Heart right ventricle (tissue), 16 donors: ENCODE measurements around the gene MTHFSD. TPM values are rescaled to one million over a fixed set of nuclear protein-coding genes. Genes with fewer than 3 reads are reported as not detected.

Source experiments
- ATAC-seq, 8 donors: fragments of 200-7000 bp; cut with Tn5 transposase; one replicate each; pipeline ENCODE4 v1.9.1; 2020; ENCODE audit warnings: mild to moderate bottlenecking in 8 of 8, moderate library complexity in 8 of 8, moderate number of reproducible peaks in 1 of 8
- DNase-seq, 2 donors: peaks; one replicate each; pipeline ENCODE4 v3.0.0-alpha.2; 2020
- H3K27ac ChIP-seq, 10 donors: fragments of 200-600 bp; sonication (generic) in 2 of 10; one replicate each; pipeline versions ENCODE4 v1.5.0 to v1.8.0; 2020 to 2022; ENCODE audit warnings: mild to moderate bottlenecking in 3 of 10
- H3K27me3 ChIP-seq, 7 donors: fragments of 200-600 bp; one replicate each; pipeline ENCODE4 v1.8.0; 2021 to 2022; ENCODE audit warnings: mild to moderate bottlenecking in 2 of 7
- H3K36me3 ChIP-seq, 9 donors: fragments of 200-600 bp; sonication (generic) in 1 of 9; one replicate each; pipeline versions ENCODE4 v1.5.0 to v1.8.0; 2020 to 2022; ENCODE audit warnings: mild to moderate bottlenecking in 2 of 9
- H3K4me1 ChIP-seq, 9 donors: fragments of 200-600 bp; sonication (generic) in 1 of 9; one replicate each; pipeline versions ENCODE4 v1.5.0 to v1.8.0; 2020 to 2022; ENCODE audit warnings: mild to moderate bottlenecking in 4 of 9
- H3K4me3 ChIP-seq, 10 donors: fragments of 200-600 bp; sonication (generic) in 2 of 10; one replicate each; pipeline versions ENCODE4 v1.5.0 to v1.8.0; 2020 to 2022; ENCODE audit warnings: mild to moderate bottlenecking in 7 of 10, moderate library complexity in 2 of 10
- H3K9me3 ChIP-seq, 11 donors: fragments of 200-600 bp in 10 of 11; sonication (generic) in 2 of 11; one replicate each; pipeline versions ENCODE4 v1.5.0 to v1.8.0; 2013 to 2022; ENCODE audit warnings: mild to moderate bottlenecking in 2 of 11, control low read depth in 1 of 11, moderate library complexity in 1 of 11
- CTCF ChIP-seq, 9 donors: fragments of 200-600 bp; sonication (generic) in 2 of 9; IDR thresholded peaks; one replicate each; pipeline versions ENCODE4 v1.5.0 to v1.8.0; 2021 to 2022; ENCODE audit warnings: antibody characterized with exemption in 9 of 9, mild to moderate bottlenecking in 5 of 9, moderate library complexity in 1 of 9
- WGBS, 2 donors: extraction: QIAGEN DNeasy Blood & Tissue Kit; methylation state at CpG; one replicate each; pipeline ENCODE4 v1.1.7; 2013; ENCODE audit warnings: inconsistent platforms in 1 of 2; 5-methylcytosine and 5-hydroxymethylcytosine counted together
- intact Hi-C, 10 donors: fragments of 100-400 bp; cut with DNase I; formaldehyde crosslinking; loops; one replicate each; pipeline versions ENCODE4 v1.11.1 to v1.14.2; 2022
- polyA plus RNA-seq, 2 donors: library from polyadenylated mRNA; stranded (reverse); fragments of 200-250 nt; gene quantifications; one replicate each; pipeline ENCODE4 v1.2.3, GENCODE V29; 2013
- total RNA-seq, 10 donors: library from RNA; stranded (reverse); fragmentation: NEBNext Ultra II Directional in 3 of 10; extraction: Animal tissue kit (Norgen Biotek cat#: 25700) in 3 of 10; gene quantifications; one replicate each; pipeline versions ENCODE4 v1.2.1 to v1.2.4, GENCODE V29; 2021 to 2023
- donor health status: Arrhythmogenic right ventricular cardiomyopathy.
- donor health status: ischemic (EF 13 %, LVEDD 7.1; RV severe dilation, severe dysfunction).
- donor health status: healthy with polysubstance abuse.
- donor health status: DM: no; HTN: yes; CAD: no.
- donor health status: DM: no; HTN: no; CAD: no.
- donor health status: ischemic (EF 25% LVEDD 6.9; RV normal size, moderate dysfunction).
- donor health status: ischemic (EF 25% LVEDD 5.7; RV mildly dilated, moderate dysfunction).
- donor health status: healthy.
- donor health status: DM: yes; HTN: yes; CAD: no.
- donor health status: Ischemic cardiomyopathy.
- donor health status: ischemic (EF 35%, LVEDD 5.7; RV mildly dilated, moderate dysfunction).
- donor health status: nonischemic (EF 11% LVEDD 7.7; RV severe dilation, severe dysfunction).
- donor health status: DM: yes; HTN: yes; CAD: no.
- donor health status: PGD.
- donor health status: ischemic (EF 29% LVEDD 5.4; RV normal size, mild dysfunction).
- donor health status: nonischemic (EF 23%, LVEDD 6.1; RV moderate dilation, normal function).

MTHFSD gene
- total and polyA plus RNA-seq, 12 donors = 5.1 to 13.1 (median 11.3) TPM

GRCh38 chr16:86515777-86516622, 39.0 kb downstream of the MTHFSD start:
- H3K9me3 ChIP-seq = no peaks in the 10 kb centered on the region
- no peak for TF ChIP-seq CTCF (IDR thresholded peaks at IDR 0.05)
- H3K27ac ChIP-seq = no peak overlapping the region
- peaks cover 0 to 35% (median 16%) of the 10 kb centered on the region in 9 donors for H3K4me1 ChIP-seq
- DNase-seq (no peak), ATAC-seq (no peak)
- H3K4me3 ChIP-seq = peak overlapping the region in 3 of 10 donors; percentile 15 to 19 (median 16)
- H3K27me3 ChIP-seq = peaks cover 37 to 100% (median 99%) of the 10 kb centered on the region in 7 donors
- H3K36me3 ChIP-seq = no peaks in the 10 kb centered on the region
- intact Hi-C loops = loop anchor here (2.0 to 10.0 kb wide), 6 partner anchors 174 to 701 kb away; no protein-coding TSS in a partner anchor
- 5 to 10% methylated on average over 64 of the region's 64 CpGs for WGBS, 2 donors

GRCh38 chr16:86515413-86515776, 39.6 kb downstream of the MTHFSD start:
- H3K27me3 ChIP-seq = peaks cover 37 to 100% (median 99%) of the 10 kb centered on the region in 7 donors
- WGBS, 2 donors = 6 to 14% methylated on average over 29 of the region's 29 CpGs
- H3K4me1 ChIP-seq = peaks cover 0 to 38% (median 19%) of the 10 kb centered on the region in 9 donors
- TF ChIP-seq CTCF (IDR thresholded peaks at IDR 0.05) = no peak
- no peaks in the 10 kb centered on the region for H3K9me3 ChIP-seq
- DNase-seq = no peak
- peak overlapping the region in 3 of 10 donors; percentile 15 to 19 (median 16) for H3K4me3 ChIP-seq
- H3K36me3 ChIP-seq = no peaks in the 10 kb centered on the region
- ATAC-seq = no peak
- no peak overlapping the region for H3K27ac ChIP-seq
- intact Hi-C loops = loop anchor here in 7 of 10 donors (5.0 to 10.0 kb wide), 4 partner anchors 173 to 701 kb away; no protein-coding TSS in a partner anchor

- intact Hi-C loops = loop anchor here in 7 of 10 donors (5.0 to 10.0 kb wide), 5 partner anchors 162 to 700 kb away; no protein-coding TSS in a partner anchor
- 17 to 27% methylated on average over 18 of the region's 18 CpGs for WGBS, 2 donors
- peaks cover 38 to 100% (median 99%) of the 10 kb centered on the region in 7 donors for H3K27me3 ChIP-seq
- H3K4me3 ChIP-seq = no peak overlapping the region
- no peak for TF ChIP-seq CTCF (IDR thresholded peaks at IDR 0.05)
- peaks cover 0 to 37% (median 22%) of the 10 kb centered on the region in 9 donors for H3K4me1 ChIP-seq
- ATAC-seq (no peak), DNase-seq (no peak)
- H3K9me3 ChIP-seq = no peaks in the 10 kb centered on the region
- no peak overlapping the region for H3K27ac ChIP-seq
- no peaks in the 10 kb centered on the region for H3K36me3 ChIP-seq
Measured at GRCh38 chr16:86514481-86515376, 40.3 kb downstream of the MTHFSD start.
